ENCODE data around the gene CKS2.

CKS2 gene

DNA sequence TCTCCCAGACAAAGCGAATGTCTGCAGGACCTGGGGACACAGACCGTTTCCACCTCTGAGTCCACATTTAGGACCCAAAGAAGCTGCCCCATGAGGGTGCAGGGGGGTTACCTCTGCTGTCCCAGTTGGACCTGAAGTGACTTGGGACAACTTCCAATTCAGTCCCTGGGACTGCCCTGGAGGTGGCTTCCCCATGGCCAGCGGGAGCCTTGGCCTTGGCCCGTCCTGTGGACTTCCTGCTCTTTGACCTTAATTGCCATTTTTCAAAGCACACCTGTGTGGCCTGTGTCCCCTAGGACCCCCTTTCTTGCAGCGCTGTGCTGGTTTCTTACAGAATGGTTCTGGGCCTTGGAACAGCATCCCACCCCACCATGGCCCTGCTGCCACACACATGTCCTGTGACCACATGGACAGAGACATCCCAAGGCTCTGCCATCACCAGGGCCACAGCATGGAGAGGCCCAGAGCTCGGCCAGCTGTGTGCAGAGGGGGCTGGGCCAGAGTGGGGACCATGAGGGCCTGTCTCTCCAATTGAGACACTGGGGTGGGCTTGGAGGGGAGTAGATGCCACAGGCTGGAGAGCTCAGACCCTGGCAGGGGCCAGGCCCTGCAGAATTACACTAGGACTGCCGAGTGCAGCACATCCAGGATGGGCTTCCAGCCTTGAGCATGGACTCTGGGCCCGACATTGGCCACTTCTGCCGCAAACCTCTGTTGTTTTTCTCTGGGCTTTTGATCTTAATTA, 53.1 kb downstream of the CKS2 start:
- FAIRE-seq (no peak), DNase-seq (ENCODE audit: insufficient read length, low spot score) (no peak)

DNA sequence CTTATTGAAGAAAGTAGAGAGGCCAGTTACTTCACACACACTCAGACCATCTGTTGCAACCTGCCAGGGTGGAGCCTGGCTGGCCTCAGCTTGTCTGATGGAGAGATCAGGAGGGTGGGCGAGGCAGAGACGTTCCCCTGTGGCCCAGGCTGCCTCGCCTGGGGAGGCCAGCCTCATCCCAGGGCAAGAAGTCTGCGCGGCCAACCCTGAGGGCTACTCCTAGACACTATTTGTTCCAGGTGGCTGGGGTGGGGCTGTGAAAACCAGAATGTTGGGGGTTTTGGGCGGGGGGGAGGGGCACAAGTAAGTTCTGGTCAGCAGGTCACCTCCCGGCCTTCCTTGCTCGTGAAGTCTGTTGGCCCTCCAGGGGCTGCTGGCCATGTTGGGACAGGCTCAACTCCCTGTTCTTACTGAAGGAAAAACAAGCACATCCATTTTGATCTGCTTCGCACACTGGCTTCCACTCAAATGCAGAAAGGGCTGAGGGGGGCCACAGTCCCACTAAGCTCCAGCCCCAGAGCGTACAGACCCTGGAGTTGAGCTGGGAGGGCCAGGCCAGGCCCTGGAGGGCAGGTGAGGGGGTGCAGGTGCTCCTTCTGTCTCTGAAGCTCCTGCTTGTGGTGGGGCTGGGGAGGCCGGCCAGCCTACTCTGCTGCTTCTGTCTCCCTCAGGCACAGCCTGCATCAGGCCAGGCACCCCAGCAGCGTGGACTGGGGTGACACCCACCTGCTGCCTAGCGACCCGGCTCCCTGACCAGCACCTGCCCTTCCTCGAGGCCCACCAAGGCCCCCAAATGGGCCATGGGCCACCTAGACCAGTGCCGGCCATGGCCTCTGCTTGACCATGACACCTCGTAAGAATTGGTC, 53.9 kb downstream of the CKS2 start:
- no peak for FAIRE-seq
- DNase-seq (ENCODE audit: insufficient read length, low spot score): no peak

DNA sequence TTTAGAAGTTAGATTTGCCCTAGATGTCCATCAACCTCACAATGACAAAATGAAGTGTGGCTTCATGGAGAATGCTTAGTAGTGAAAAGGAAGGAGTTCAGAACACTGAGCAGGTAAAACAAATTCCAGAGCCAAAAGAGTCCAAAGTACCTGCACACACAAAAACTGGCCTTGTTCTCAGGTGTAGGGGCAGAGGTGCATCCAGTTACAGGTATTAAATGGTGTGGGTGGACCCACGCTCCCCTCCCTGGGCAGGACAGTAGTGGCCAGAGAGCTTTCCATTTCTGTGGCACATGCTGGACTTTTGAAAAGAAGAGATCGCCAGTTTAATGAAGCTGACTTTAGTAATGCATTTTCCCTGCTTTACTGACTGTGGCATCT, 54.5 kb downstream of the CKS2 start:
- FAIRE-seq (no peak), DNase-seq (ENCODE audit: insufficient read length, low spot score) (no peak)
